Mesothelial cell of epicardium (in vitro differentiated cells): ENCODE measurements around the gene CARD18. TPM values are rescaled to one million over a fixed set of nuclear protein-coding genes. Genes with fewer than 3 reads are reported as not detected.
A peak's percentile ranks its signal among the peaks of the same experiment; 100 is the strongest.

ENCODE experiments used
- DNase-seq, 2 experiments: peaks; one replicate each; pipeline ENCODE4 v3.0.0; 2021; ENCODE audit warnings: low spot score in 2 of 2; ENCODE audit not compliant: unreplicated experiment in 2 of 2
- H3K27ac Mint-ChIP-seq: 2 replicates; pipeline ENCODE4 v1.8.0; 2021; ENCODE audit warnings: mixed read lengths
- H3K27me3 Mint-ChIP-seq: 2 replicates; pipeline ENCODE4 v1.8.0; 2021; ENCODE audit warnings: low read depth, mixed read lengths
- H3K36me3 Mint-ChIP-seq: 2 replicates; pipeline ENCODE4 v1.8.0; 2021; ENCODE audit warnings: mixed read lengths
- H3K4me1 Mint-ChIP-seq: 2 replicates; pipeline ENCODE4 v1.8.0; 2021; ENCODE audit warnings: mixed read lengths
- H3K4me3 Mint-ChIP-seq: 2 replicates; pipeline ENCODE4 v1.8.0; 2021; ENCODE audit warnings: mild to moderate bottlenecking, moderate library complexity, mixed read lengths
- H3K9me3 Mint-ChIP-seq: 2 replicates; pipeline ENCODE4 v1.8.0; 2021; ENCODE audit warnings: mixed read lengths
- total RNA-seq: library from RNA; stranded (reverse); gene quantifications from 3 replicates; pipeline ENCODE4 v1.2.1, GENCODE V29; 2021
- TF ChIP-seq, protein P1 (sequence below): fragments of 200-600 bp; sonication (generic); IDR thresholded peaks from one replicate; pipeline ENCODE4 v1.5.0; 2021; ENCODE audit warnings: antibody characterized with exemption; ENCODE audit not compliant: unreplicated experiment

Gene CARD18, protein sequence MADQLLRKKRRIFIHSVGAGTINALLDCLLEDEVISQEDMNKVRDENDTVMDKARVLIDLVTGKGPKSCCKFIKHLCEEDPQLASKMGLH
- not detected in 3 replicates for total RNA-seq

GRCh38 chr11:105139669-105140068 lies at the start of gene CARD18:
Gene CARD18 (minus strand): TSS chr11:105139769. CDS start chr11:105139726, 43 bp downstream.
- no peak for DNase-seq
- Mint-ChIP-seq H3K27ac (no peak within 1 kb of the TSS), H3K27me3 (no peaks in the 10 kb centered on the region), H3K4me1 (peaks cover 3% of the 10 kb centered on the region), H3K4me3 (no peak within 1 kb of the TSS), H3K36me3 (peaks cover 5% of the 10 kb centered on the region), H3K9me3 (peaks cover 27% of the 10 kb centered on the region)
- TF ChIP-seq, protein P1, sequence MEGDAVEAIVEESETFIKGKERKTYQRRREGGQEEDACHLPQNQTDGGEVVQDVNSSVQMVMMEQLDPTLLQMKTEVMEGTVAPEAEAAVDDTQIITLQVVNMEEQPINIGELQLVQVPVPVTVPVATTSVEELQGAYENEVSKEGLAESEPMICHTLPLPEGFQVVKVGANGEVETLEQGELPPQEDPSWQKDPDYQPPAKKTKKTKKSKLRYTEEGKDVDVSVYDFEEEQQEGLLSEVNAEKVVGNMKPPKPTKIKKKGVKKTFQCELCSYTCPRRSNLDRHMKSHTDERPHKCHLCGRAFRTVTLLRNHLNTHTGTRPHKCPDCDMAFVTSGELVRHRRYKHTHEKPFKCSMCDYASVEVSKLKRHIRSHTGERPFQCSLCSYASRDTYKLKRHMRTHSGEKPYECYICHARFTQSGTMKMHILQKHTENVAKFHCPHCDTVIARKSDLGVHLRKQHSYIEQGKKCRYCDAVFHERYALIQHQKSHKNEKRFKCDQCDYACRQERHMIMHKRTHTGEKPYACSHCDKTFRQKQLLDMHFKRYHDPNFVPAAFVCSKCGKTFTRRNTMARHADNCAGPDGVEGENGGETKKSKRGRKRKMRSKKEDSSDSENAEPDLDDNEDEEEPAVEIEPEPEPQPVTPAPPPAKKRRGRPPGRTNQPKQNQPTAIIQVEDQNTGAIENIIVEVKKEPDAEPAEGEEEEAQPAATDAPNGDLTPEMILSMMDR: no peak

GRCh38 chr11:105183987-105184386 lies 44.4 kb upstream of the CARD18 start:
- no peak overlapping the region for H3K4me3 Mint-ChIP-seq
- H3K27me3 Mint-ChIP-seq: no peaks in the 10 kb centered on the region
- no peak overlapping the region for H3K27ac Mint-ChIP-seq
- H3K9me3 Mint-ChIP-seq: peaks cover 10% of the 10 kb centered on the region
- no peak for DNase-seq
- TF ChIP-seq, protein P1: no peak
- peaks cover 2% of the 10 kb centered on the region for H3K36me3 Mint-ChIP-seq
- peaks cover 41% of the 10 kb centered on the region for H3K4me1 Mint-ChIP-seq

GRCh38 chr11:105183426-105183825 lies 43.9 kb upstream of the CARD18 start:
- Mint-ChIP-seq H3K4me3 (no peak overlapping the region), H3K9me3 (peaks cover 10% of the 10 kb centered on the region), H3K27ac (peak overlapping the region; percentile 66)

DNA sequence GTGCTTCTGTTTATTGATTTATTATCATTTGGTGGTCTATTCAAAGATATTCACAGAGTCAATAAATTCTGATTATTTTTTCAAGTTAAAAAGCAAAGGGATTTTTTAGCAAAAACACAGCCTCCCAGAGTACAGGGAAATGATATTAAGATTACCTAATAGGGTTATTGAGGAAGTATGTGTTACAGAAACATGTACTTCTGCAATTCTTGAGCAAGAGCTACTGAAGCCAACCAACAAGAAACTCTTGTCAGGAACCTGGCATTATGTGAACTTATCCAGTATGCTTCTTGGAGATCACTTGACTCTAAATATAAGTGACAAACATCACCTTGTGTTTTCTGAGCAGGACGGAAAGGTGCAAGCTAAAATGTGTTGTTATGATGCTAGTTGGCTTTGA lies 42.0 kb upstream of the CARD18 start:
- peaks cover 2% of the 10 kb centered on the region for H3K36me3 Mint-ChIP-seq
- H3K27me3 Mint-ChIP-seq: no peaks in the 10 kb centered on the region
- H3K9me3 Mint-ChIP-seq: peaks cover 4% of the 10 kb centered on the region
- H3K27ac Mint-ChIP-seq: peak overlapping the region; percentile 88
- H3K4me3 Mint-ChIP-seq: no peak overlapping the region
- no peak for DNase-seq
- TF ChIP-seq, protein P1: no peak
- peaks cover 41% of the 10 kb centered on the region for H3K4me1 Mint-ChIP-seq

More at GRCh38 chr11:105183426-105183825, 43.9 kb upstream of the CARD18 start:
- no peak for DNase-seq
- TF ChIP-seq, protein P1: no peak
- H3K4me1 Mint-ChIP-seq: peaks cover 41% of the 10 kb centered on the region
- peaks cover 2% of the 10 kb centered on the region for H3K36me3 Mint-ChIP-seq
- no peaks in the 10 kb centered on the region for H3K27me3 Mint-ChIP-seq

DNA sequence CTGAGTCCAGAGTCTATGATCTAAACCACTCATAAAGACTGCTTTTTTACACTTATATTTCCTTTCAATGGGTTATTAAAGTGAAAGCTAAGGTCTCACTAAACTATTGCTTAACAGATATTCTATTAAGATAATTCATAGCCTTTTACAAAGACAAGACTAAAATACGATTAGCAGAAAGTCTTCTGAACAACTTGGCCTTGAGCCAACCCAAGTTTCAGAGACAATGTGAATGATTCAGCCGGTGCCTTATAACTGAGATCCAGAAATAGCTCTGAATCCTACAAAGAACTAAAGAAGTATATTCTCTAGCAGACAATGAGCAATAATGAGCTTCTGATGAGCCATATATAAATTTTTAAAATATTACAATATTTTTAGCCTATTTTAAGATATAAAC lies 41.5 kb upstream of the CARD18 start:
- no peaks in the 10 kb centered on the region for H3K27me3 Mint-ChIP-seq
- H3K36me3 Mint-ChIP-seq: no peaks in the 10 kb centered on the region
- no peak for DNase-seq
- TF ChIP-seq, protein P1: no peak
- H3K27ac Mint-ChIP-seq: peak overlapping the region; percentile 81
- H3K4me1 Mint-ChIP-seq: peaks cover 40% of the 10 kb centered on the region
- H3K4me3 Mint-ChIP-seq: no peak overlapping the region
- H3K9me3 Mint-ChIP-seq: no peaks in the 10 kb centered on the region
